ENCODE data around the gene COBL. TPM values are rescaled to one million over a fixed set of nuclear protein-coding genes. Genes with fewer than 3 reads are reported as not detected.

COBL gene
- total RNA-seq, 1 experiment from 2014 or later = 0.39 TPM

GRCh38 chr7:51113962-51114361 is 202.6 kb downstream of the COBL start:
- ATAC-seq (no peak), DNase-seq (ENCODE audit: low read depth, low spot score) (no peak)
- intact Hi-C loops (cut with micrococcal nuclease; ENCODE audit: unreplicated experiment) (no loop called here), in situ Hi-C loops (cut with HindIII; ENCODE audit: low pct_unique_long_range_greater_than_20kb, low sequenced_read_pairs) (no loop called here)
- POLR2A ChIA-PET = no interaction called here
- no peaks in the 10 kb centered on the region for H3K36me3 ChIP-seq (ENCODE audit: control insufficient read depth, insufficient read depth, low read length)
- H3K27me3 ChIP-seq (ENCODE audit: control insufficient read depth, insufficient read depth, low read length) = no peaks in the 10 kb centered on the region
- TF ChIP-seq CTCF (IDR thresholded peaks at IDR 0.05) (no peak), POLR2AphosphoS5 (IDR thresholded peaks at IDR 0.05; ENCODE audit: low read depth, low read length) (no peak), REST (IDR thresholded peaks at IDR 0.05; ENCODE audit: insufficient read depth in 1 of 2, low read depth in 2 of 2, low read length in 1 of 2) (no peak), SIN3A (IDR thresholded peaks at IDR 0.05; ENCODE audit: borderline replicate concordance, insufficient read depth, low read depth, low read length) (no peak), TCF7L2 (IDR thresholded peaks at IDR 0.05; ENCODE audit: low read depth, low read length) (no peak)
- no TSS peak for BruUV-seq (replicated peaks)
- CTCF ChIA-PET = no interaction called here
- no peak overlapping the region for H3K4me3 ChIP-seq (ENCODE audit: low read depth in 2 of 2, low read length in 2 of 2)
- H3K27ac ChIP-seq (ENCODE audit: low read length) = no peak overlapping the region
- no peaks in the 10 kb centered on the region for H3K4me1 ChIP-seq (ENCODE audit: control insufficient read depth, insufficient read depth, low read length)
- peaks cover 11% of the 10 kb centered on the region; the same call in 1 of the 2 replicates for H3K9me3 ChIP-seq (ENCODE audit: control insufficient read depth, insufficient read depth, low read depth, low read length)

GRCh38 chr7:51113560-51113959 is 203.0 kb downstream of the COBL start:
- ChIA-PET CTCF (no interaction called here), POLR2A (interaction anchor here (0.7 kb wide), 1 partner anchor 476 kb away, joined by 3 read pairs; no protein-coding TSS in a partner anchor)
- DNase-seq (ENCODE audit: low read depth, low spot score) = no peak
- no TSS peak for BruUV-seq (replicated peaks)
- H3K27ac ChIP-seq (ENCODE audit: low read length) = no peak overlapping the region
- H3K27me3 ChIP-seq (ENCODE audit: control insufficient read depth, insufficient read depth, low read length) = no peaks in the 10 kb centered on the region
- peaks cover 11% of the 10 kb centered on the region; the same call in 1 of the 2 replicates for H3K9me3 ChIP-seq (ENCODE audit: control insufficient read depth, insufficient read depth, low read depth, low read length)
- no peaks in the 10 kb centered on the region for H3K36me3 ChIP-seq (ENCODE audit: control insufficient read depth, insufficient read depth, low read length)
- ATAC-seq = no peak
- no peak overlapping the region for H3K4me3 ChIP-seq (ENCODE audit: low read depth in 2 of 2, low read length in 2 of 2)
- no peaks in the 10 kb centered on the region for H3K4me1 ChIP-seq (ENCODE audit: control insufficient read depth, insufficient read depth, low read length)
- in situ Hi-C loops (cut with HindIII; ENCODE audit: low pct_unique_long_range_greater_than_20kb, low sequenced_read_pairs) (no loop called here), intact Hi-C loops (cut with micrococcal nuclease; ENCODE audit: unreplicated experiment) (no loop called here)
- TF ChIP-seq SIN3A (IDR thresholded peaks at IDR 0.05; ENCODE audit: borderline replicate concordance, insufficient read depth, low read depth, low read length) (no peak), CTCF (IDR thresholded peaks at IDR 0.05) (no peak), REST (IDR thresholded peaks at IDR 0.05; ENCODE audit: insufficient read depth in 1 of 2, low read depth in 2 of 2, low read length in 1 of 2) (no peak), POLR2AphosphoS5 (IDR thresholded peaks at IDR 0.05; ENCODE audit: low read depth, low read length) (no peak), TCF7L2 (IDR thresholded peaks at IDR 0.05; ENCODE audit: low read depth, low read length) (no peak)
